ENCODE data around the gene SEC63. TPM values are rescaled to one million over a fixed set of nuclear protein-coding genes. Genes with fewer than 3 reads are reported as not detected.
"Not testable (repeated sequence)": the region's sequence is repeated elsewhere in the genome, so short reads cannot be mapped to it uniquely, and the experiment has no call there.

Gene SEC63
- total RNA-seq, 1 donor from 2014 or later: 87.1 TPM

GRCh38 chr6:107936910-107937292 is 21.1 kb downstream of the SEC63 start:
- DNase-seq (ENCODE audit: low spot score); H3K27ac Mint-ChIP-seq; intact Hi-C loops (cut with micrococcal nuclease); H3K4me1 Mint-ChIP-seq (ENCODE audit: low read depth); H3K27me3 Mint-ChIP-seq (ENCODE audit: insufficient read depth); H3K4me3 Mint-ChIP-seq: not testable (repeated sequence)
- Mint-ChIP-seq H3K36me3 (ENCODE audit: low read depth) (peaks cover 21% of the 10 kb centered on the region), H3K9me3 (peaks cover 15% of the 10 kb centered on the region)

DNA sequence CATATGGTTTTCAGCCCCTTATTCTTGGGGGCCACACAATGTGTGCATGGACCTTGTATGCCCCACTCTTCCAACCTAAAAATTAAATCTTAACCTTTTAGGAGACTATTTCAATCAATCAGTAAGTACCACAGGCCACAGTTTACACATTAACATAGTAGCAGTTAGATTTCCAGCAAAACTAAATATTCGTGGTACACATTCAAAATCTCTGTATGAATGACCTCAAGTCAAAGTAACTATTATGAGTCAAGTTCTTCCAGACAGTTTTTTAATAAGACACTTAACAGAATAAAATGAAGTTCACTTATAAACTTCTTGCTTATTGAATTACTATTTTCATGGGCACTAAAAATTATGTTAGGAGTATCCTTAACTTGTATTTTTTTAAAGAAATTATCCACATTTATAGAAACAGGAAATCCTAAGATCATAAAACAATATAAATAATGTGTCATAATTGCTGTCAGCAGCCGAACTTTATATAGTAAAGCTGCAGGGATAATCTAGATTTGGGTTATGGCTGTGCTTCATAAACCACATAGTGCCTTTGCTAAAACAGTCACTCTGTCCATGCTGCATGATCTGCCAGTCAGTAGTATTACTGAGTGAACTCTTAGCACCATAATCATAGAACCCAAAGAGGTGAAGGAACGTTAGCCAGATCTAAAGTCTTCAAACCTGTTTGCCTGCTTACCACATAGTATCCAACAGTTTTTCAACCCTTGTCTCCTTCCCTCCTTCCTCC is 21.7 kb downstream of the SEC63 start:
- H3K4me3 Mint-ChIP-seq: no peak overlapping the region
- H3K4me1 Mint-ChIP-seq (ENCODE audit: low read depth): peaks cover 7% of the 10 kb centered on the region
- peaks cover 23% of the 10 kb centered on the region for H3K36me3 Mint-ChIP-seq (ENCODE audit: low read depth)
- no peak for DNase-seq (ENCODE audit: low spot score)
- intact Hi-C loops (cut with micrococcal nuclease): no loop called here
- H3K27ac Mint-ChIP-seq: no peak overlapping the region
- H3K9me3 Mint-ChIP-seq: peaks cover 17% of the 10 kb centered on the region
- H3K27me3 Mint-ChIP-seq (ENCODE audit: insufficient read depth): no peaks in the 10 kb centered on the region

GRCh38 chr6:107934229-107934628 is 23.8 kb downstream of the SEC63 start:
- Mint-ChIP-seq H3K36me3 (ENCODE audit: low read depth) (peaks cover 21% of the 10 kb centered on the region), H3K9me3 (peaks cover 17% of the 10 kb centered on the region)
- H3K4me3 Mint-ChIP-seq; H3K4me1 Mint-ChIP-seq (ENCODE audit: low read depth); DNase-seq (ENCODE audit: low spot score); H3K27ac Mint-ChIP-seq; intact Hi-C loops (cut with micrococcal nuclease); H3K27me3 Mint-ChIP-seq (ENCODE audit: insufficient read depth): not testable (repeated sequence)

DNA sequence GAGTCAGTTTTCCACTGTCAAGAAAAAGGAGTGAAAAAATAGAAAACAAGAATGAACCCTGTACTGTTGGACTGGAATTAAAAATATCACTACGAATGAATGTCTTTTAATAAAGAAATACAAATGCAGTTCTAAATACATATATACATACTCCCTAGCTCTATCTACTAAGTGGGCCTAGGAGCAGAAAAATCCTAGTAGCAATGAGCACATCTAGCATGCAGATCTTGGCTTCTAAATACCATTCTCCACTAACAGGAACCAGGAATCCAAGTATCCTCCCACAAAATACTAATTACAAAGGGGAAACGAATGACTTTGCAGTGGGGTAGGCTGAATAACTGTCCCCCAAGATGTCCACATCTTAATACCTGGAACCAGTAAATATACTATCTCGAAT is 25.4 kb downstream of the SEC63 start:
- Mint-ChIP-seq H3K27ac (no peak overlapping the region), H3K4me1 (ENCODE audit: low read depth) (peaks cover 7% of the 10 kb centered on the region), H3K9me3 (peaks cover 17% of the 10 kb centered on the region), H3K27me3 (ENCODE audit: insufficient read depth) (no peaks in the 10 kb centered on the region), H3K36me3 (ENCODE audit: low read depth) (peaks cover 21% of the 10 kb centered on the region), H3K4me3 (no peak overlapping the region)
- DNase-seq (ENCODE audit: low spot score): no peak
- intact Hi-C loops (cut with micrococcal nuclease): no loop called here

DNA sequence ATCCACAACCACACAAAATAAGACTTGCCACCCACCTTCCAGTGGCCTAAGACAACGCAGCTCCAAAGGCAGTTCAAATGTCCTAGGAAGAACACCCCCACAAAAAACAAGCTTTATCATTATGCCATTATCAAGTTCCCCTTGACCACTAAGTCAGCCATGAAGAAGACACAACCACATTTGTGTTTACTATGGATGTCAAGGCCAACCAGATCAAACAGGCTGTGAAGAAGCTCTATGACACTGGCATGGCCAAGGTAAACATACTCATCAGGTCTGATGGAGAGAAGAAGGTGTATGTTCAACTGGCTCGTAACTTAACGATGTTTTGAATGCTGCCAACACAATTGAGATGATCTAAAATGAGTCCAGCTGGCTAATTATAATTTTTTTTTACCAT is 26.1 kb downstream of the SEC63 start:
- intact Hi-C loops (cut with micrococcal nuclease): no loop called here
- Mint-ChIP-seq H3K4me3 (no peak overlapping the region), H3K27me3 (ENCODE audit: insufficient read depth) (no peaks in the 10 kb centered on the region), H3K9me3 (peaks cover 17% of the 10 kb centered on the region), H3K36me3 (ENCODE audit: low read depth) (peaks cover 20% of the 10 kb centered on the region), H3K27ac (no peak overlapping the region), H3K4me1 (ENCODE audit: low read depth) (peaks cover 7% of the 10 kb centered on the region)
- DNase-seq (ENCODE audit: low spot score): no peak

- no peak overlapping the region for H3K4me3 Mint-ChIP-seq
- H3K27ac Mint-ChIP-seq: no peak overlapping the region
- H3K36me3 Mint-ChIP-seq (ENCODE audit: low read depth): peaks cover 21% of the 10 kb centered on the region
- intact Hi-C loops (cut with micrococcal nuclease): no loop called here
- DNase-seq (ENCODE audit: low spot score): no peak
- peaks cover 7% of the 10 kb centered on the region for H3K4me1 Mint-ChIP-seq (ENCODE audit: low read depth)
- no peaks in the 10 kb centered on the region for H3K27me3 Mint-ChIP-seq (ENCODE audit: insufficient read depth)
- H3K9me3 Mint-ChIP-seq: peaks cover 17% of the 10 kb centered on the region
Measured at GRCh38 chr6:107928984-107929383, 29.0 kb downstream of the SEC63 start.

GRCh38 chr6:107926697-107927544 is 31.1 kb downstream of the SEC63 start:
- H3K4me1 Mint-ChIP-seq (ENCODE audit: low read depth); H3K27me3 Mint-ChIP-seq (ENCODE audit: insufficient read depth); intact Hi-C loops (cut with micrococcal nuclease); H3K9me3 Mint-ChIP-seq; DNase-seq (ENCODE audit: low spot score); H3K4me3 Mint-ChIP-seq; H3K27ac Mint-ChIP-seq: not testable (repeated sequence)
- peaks cover 13% of the 10 kb centered on the region for H3K36me3 Mint-ChIP-seq (ENCODE audit: low read depth)

- Mint-ChIP-seq H3K36me3 (ENCODE audit: low read depth) (peaks cover 61% of the 10 kb centered on the region), H3K27me3 (ENCODE audit: insufficient read depth) (no peaks in the 10 kb centered on the region), H3K4me3 (no peak overlapping the region), H3K4me1 (ENCODE audit: low read depth) (peaks cover 4% of the 10 kb centered on the region), H3K9me3 (peaks cover 16% of the 10 kb centered on the region), H3K27ac (peak overlapping the region; percentile 52)
- intact Hi-C loops (cut with micrococcal nuclease): no loop called here
- DNase-seq (ENCODE audit: low spot score): no peak
Measured at GRCh38 chr6:107917451-107918375, 40.3 kb downstream of the SEC63 start.

DNA sequence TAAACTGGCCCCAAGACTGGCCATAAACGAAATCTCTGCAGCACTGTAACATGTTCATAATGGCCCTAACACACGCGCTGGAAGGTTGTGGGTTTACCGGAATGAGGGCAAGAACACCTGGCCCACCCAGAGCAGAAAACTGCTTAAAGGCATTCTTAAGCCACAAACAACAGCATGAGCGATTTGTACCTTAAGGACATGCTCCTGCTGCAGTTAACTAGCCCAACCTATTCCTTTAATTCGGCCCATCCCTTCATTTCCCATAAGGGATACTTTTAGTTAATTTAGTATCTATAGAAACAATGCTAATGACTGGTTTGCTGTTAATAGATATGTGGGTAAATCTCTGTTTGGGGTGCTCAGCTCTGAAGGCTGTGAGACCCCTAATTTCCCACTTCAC is 41.0 kb downstream of the SEC63 start:
- H3K27me3 Mint-ChIP-seq (ENCODE audit: insufficient read depth); H3K4me3 Mint-ChIP-seq; intact Hi-C loops (cut with micrococcal nuclease); DNase-seq (ENCODE audit: low spot score); H3K4me1 Mint-ChIP-seq (ENCODE audit: low read depth); H3K27ac Mint-ChIP-seq: not testable (repeated sequence)
- peaks cover 60% of the 10 kb centered on the region for H3K36me3 Mint-ChIP-seq (ENCODE audit: low read depth)
- peaks cover 16% of the 10 kb centered on the region for H3K9me3 Mint-ChIP-seq

- H3K9me3 Mint-ChIP-seq: peaks cover under 1% of the 10 kb centered on the region
- no peak overlapping the region for H3K27ac Mint-ChIP-seq
- no peak for DNase-seq (ENCODE audit: low spot score)
- H3K4me1 Mint-ChIP-seq (ENCODE audit: low read depth): peaks cover 4% of the 10 kb centered on the region
- peaks cover 43% of the 10 kb centered on the region for H3K36me3 Mint-ChIP-seq (ENCODE audit: low read depth)
- H3K4me3 Mint-ChIP-seq: no peak overlapping the region
- intact Hi-C loops (cut with micrococcal nuclease): no loop called here
- H3K27me3 Mint-ChIP-seq (ENCODE audit: insufficient read depth): no peaks in the 10 kb centered on the region
Measured at GRCh38 chr6:107911692-107912091, 46.3 kb downstream of the SEC63 start.

GRCh38 chr6:107894809-107895396 is 63.1 kb downstream of the SEC63 start:
- H3K36me3 Mint-ChIP-seq (ENCODE audit: low read depth): peaks cover 46% of the 10 kb centered on the region
- no peak overlapping the region for H3K4me3 Mint-ChIP-seq
- H3K4me1 Mint-ChIP-seq (ENCODE audit: low read depth): peaks cover 6% of the 10 kb centered on the region
- intact Hi-C loops (cut with micrococcal nuclease): no loop called here
- no peak for DNase-seq (ENCODE audit: low spot score)
- H3K27me3 Mint-ChIP-seq (ENCODE audit: insufficient read depth): no peaks in the 10 kb centered on the region
- no peak overlapping the region for H3K27ac Mint-ChIP-seq
- H3K9me3 Mint-ChIP-seq: no peaks in the 10 kb centered on the region

DNA sequence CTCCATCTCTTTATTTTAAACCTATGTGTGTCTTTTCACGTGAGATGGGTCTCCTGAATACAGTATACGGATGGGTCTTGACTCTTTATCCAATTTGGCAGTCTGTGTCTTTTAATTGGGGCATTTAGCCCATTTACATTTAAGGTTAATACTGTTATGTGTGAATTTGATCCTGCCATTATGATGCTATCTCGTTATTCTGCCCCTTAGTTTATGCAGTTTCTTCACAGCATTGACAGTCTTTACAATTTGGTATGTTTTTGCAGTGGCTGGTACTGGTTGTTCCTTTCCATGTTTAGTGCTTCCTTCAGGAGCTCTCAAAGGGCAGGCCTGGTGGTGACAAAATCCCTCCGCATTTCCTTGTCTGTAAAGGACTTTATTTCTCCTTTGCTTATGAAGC is 67.6 kb downstream of the SEC63 start:
- H3K27ac Mint-ChIP-seq; H3K27me3 Mint-ChIP-seq (ENCODE audit: insufficient read depth); intact Hi-C loops (cut with micrococcal nuclease); H3K4me1 Mint-ChIP-seq (ENCODE audit: low read depth); DNase-seq (ENCODE audit: low spot score); H3K4me3 Mint-ChIP-seq: not testable (repeated sequence)
- peaks cover 67% of the 10 kb centered on the region for H3K36me3 Mint-ChIP-seq (ENCODE audit: low read depth)
- H3K9me3 Mint-ChIP-seq: peaks cover 24% of the 10 kb centered on the region
